Stimulated activated CD8-positive, alpha-beta memory T cell treated with anti-CD3 and anti-CD28 coated beads, Interleukin-12 subunit alpha, Interleukin-12 subunit beta, amount 100 ng/mL, for 1 hour (primary cell): ENCODE measurements around the gene C16orf96.

ENCODE experiments used
- DNase-seq: peaks from one replicate; pipeline ENCODE4 v3.0.0-alpha.2; 2020; ENCODE audit warnings: low read depth

The C16orf96 gene

DNA sequence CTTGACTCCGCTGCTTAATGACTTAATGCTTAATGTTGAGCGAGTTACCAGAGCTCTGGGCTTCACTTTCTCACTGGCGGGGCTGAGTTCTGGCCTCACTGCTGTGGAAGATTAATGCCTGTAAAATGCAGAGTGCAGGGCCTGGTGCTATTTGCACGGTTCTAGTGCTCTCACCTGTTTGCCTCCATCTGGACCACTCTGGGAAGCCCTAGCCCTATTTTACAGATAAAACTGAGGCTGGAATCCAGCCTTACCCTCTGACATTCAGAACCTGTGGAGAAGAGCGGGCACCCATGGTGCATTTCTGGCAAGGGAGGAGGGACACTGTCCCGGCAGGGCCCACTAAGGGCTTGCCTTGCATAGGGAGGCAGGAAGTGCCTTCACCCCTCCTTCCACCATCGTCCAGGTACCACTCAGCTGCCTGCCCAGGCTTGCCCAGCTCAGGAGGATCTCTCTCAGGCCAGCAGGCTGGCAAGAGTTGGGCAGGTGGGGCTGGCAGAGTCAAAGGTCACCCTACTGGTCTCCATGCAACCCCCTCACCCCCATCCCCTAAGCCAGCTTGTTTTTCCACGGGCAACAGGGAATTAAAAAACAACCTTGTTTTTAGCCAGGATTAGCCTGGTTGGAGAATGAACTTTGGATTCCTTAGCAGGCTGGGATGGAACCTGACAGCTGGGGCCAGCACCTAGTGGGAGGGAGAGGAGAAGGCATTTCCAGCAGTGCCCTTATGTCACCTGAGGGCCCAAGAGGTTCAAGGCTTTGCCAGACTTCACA is 62.7 kb downstream of the C16orf96 start:
- DNase-seq: no peak

GRCh38 chr16:4623593-4623992 is 67.5 kb downstream of the C16orf96 start:
- DNase-seq: no peak

GRCh38 chr16:4624015-4624826 is 68.1 kb downstream of the C16orf96 start, which contains the start of gene MGRN1:
MGRN1 (plus strand) TSS chr16:4624826; CDS start chr16:4624961, 135 bp downstream.
- peak; percentile 83 for DNase-seq

DNA sequence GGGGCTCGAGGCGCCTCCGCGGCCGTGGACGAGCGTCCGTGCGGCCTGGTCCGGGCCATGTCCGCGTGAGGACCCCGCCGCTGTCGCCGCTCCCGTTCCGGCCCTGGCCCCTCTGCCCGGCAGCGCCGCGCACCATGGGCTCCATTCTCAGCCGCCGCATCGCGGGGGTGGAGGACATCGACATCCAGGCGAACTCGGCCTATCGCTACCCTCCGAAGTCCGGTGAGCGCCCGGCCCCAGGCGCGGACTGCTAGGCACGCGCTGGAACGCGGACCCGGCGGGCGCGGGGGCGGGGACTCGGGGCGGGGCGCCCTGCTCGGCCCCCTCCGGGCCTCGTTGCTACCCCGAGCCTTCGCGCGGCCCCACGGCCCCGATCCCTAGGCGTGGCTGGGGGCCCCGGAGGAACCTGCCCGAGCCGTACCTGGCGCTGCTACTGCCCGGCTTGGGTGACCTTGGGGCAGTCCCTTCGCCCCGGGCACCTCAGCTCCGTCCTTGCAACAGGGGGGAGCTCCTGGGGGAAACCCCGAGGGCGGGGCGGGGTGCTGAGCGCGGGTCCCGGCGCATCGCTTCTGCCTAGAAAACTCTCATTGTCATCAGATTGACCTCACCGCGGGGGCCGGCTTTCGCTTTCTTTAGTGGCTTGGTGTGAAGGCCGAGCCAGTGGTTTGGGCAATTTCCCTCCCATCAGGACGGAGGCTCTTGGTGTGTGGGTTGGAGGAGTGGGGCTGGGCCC is 68.9 kb downstream of the C16orf96 start:
- peak; percentile 46 for DNase-seq

GRCh38 chr16:4625560-4626159 is 69.5 kb downstream of the C16orf96 start:
- no peak for DNase-seq

- DNase-seq: no peak
Observed at GRCh38 chr16:4626396-4626795, 70.3 kb downstream of the C16orf96 start.

DNA sequence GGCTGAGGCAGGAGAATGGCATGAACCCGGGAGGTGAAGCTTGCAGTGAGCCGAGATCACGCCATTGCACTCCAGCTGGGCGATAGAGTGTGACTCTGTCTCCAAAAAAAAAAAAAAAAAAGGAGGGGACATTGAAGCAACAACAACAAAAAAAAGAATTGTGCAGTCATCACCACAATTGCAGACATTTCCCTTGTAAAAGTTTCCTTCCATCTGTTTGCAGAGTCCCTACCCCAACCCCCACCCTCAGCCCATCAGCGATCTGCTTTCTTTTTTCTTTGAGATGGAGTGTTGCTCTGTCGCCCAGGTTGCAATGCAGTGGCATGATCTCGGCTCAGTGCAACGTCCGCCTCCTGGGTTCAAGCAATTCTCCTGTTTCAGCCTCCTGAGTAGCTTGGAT is 72.1 kb downstream of the C16orf96 start:
- DNase-seq: no peak

DNA sequence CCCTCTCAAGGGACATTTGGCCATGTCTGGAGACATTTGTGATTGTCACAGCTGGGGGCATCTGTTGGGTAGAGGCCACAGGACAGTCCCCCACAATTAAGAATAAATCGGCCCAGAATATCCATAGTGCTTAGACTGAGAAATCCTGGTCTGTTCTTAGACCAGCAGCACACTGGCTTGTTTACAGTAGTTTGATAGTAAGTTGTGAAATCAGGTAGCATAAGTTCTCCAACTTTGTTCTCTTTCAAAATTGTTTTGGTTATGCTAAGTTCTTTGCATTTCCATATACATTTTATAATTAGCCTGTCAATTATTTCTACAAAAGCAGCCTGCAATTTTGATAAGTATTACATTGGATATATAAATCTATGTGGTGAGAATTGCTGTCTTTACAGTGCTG is 75.3 kb downstream of the C16orf96 start:
- no peak for DNase-seq

GRCh38 chr16:4633910-4634635 is 77.9 kb downstream of the C16orf96 start:
- no peak for DNase-seq

GRCh38 chr16:4634768-4635167 is 78.6 kb downstream of the C16orf96 start:
- DNase-seq: no peak

- DNase-seq: no peak
Observed at GRCh38 chr16:4636196-4636595, 80.1 kb downstream of the C16orf96 start.

DNA sequence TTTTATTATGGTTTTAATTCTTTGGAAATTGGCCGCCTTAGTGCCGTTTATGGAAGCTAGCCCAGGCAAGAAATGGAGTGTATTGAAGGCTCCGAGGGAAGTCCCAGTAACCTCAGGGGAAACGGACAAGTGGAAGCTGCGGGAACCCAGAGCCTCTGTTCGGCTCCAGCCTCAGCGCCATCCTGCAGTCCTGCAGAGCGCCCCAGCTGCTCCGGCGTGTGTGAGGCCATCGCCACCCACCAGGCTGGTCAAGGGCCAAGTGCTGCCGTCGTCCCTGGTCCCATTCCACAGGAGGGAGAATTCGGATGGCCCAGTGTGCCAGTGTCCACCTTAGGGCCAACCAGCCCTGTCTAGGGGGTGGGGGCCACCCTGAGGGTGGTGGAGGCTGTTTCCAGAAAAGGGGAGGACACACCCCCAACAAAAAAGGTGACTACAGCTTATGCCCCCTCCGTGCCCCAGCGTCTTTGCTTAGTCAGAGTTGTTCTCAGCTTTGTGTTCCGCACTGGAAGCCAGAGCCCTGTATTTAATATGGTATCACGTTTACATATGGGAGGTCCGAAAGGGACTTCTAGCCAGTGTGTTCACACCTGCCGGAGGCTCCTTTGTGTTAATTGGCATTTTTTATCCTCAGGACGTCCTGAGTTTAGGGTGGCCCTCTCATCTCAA is 81.5 kb downstream of the C16orf96 start:
- DNase-seq: no peak

DNA sequence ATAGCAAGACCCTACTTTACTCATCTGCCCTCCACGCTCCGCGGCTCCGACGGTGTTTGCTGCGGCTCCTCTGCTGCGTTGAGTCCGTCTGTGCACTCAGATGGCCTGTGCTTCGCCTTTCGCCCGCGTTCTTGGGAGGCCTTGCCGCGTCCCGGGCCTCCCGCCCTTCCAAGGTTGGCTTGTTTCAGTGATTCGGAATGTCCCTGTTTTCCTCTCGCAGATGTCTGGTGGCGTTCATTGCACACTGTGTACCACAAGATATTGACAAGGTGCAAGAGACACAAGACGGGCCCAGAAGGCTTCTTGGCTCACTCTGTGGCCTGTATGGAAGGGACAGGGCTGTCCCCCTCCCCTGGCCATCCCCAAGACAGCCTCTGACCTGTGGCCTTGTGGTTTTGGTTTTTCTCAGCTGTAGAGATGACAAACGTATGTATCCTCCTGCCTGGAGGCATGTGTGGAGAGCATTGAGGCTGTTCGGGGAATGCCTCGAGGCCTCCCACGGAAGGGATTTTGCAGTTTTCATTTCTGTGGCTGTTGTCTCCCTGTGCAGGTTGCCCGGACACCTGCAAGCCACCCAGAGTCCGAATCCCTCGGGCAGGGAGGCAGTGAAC is 83.9 kb downstream of the C16orf96 start:
- no peak for DNase-seq

DNA sequence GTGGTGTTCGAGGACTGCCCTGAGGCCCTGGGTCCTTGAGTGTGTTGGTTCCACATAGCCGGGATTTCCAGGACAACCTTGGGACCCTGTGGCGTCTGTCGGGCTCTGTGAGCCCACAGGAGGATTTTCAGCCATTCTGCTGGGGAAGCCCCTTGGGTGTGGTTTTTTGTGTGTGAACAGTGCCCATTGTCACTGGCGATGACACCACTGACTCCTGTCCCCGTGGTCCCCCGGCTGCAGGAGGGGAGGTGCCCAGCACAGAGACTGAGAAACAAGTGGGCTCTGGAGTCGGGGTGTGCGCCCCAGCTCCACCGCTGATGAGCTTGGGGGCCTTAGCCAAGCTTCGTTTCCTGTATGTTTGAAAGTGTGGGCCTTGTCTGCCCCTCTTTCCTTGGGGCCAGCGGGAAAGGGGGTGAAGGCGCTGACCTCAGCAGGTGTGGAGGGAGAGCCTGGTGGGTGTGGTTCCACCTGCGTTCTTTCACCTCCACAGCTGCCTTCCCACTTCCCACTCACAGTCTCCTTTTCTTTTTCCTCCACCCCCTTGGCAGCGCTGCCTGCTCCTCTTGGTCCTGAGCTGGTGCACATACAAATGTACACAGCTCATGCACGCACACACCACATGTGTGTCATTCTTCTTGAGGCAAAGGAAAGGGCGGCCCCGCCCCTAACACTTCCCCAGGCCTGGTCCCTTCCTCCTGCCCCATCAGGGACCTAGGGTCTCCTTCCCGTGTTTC is 84.6 kb downstream of the C16orf96 start:
- DNase-seq: no peak

GRCh38 chr16:4641306-4641687 is 85.2 kb downstream of the C16orf96 start:
- no peak for DNase-seq

GRCh38 chr16:4641895-4642294 is 85.8 kb downstream of the C16orf96 start:
- DNase-seq: no peak

DNA sequence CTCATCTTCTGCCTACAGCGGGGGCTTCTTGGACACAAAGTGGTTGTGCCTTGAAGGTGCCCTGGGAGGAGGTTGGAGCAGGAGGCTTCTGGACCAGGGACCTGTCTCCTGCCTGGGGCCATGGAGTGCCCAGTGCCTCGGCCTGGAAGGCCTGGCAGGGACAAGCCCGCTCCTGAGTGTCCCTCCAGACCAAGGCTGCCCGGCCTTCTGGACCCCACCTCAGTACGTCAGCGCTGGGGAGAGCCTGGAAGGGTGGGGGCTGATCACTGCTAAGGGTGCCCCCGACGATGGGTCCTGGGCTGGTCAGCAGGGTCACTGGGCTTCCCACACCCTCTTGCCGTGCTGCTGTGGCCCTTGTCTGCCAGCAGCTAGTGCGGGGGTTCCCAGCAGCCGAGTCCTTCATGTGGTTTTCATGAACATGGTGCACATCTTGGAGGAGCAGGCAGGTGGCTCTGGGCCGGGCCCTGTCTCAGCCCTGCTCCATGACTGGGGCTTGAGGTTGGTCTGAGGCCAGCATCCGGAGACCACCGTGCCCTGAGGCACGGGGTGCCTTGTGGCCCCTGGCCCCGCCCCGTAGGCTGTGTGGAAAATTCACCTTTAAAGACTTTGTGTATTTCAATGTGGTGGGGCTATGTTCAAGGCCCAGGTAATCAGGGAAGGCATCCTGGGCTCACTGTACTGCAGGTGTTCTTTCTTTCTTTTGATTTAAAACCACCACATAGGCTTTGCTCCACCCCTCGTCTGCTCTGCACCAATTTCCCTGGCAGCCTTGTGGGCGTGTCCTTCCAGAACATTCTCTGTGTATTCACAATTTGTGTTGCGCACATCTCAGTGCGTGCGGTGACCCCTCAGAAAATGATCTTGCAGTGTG is 90.9 kb downstream of the C16orf96 start:
- DNase-seq: no peak

DNA sequence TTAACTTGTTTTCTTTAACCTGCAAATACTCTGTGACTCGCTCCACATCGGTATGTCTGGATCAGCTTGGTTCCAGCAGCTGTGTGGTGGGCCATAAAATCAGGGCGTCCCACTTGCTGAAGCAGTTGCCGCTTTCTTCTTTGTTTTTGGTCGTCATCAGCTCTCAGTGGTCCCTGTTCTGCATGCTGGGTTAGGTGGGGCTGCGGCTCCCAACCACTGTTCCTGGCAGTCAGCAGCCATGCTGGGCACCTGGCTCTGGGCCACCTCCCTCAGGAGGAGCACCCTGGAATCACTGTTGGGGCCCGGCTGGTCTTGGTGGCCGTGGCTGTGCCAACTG is 91.5 kb downstream of the C16orf96 start:
- DNase-seq: no peak

DNA sequence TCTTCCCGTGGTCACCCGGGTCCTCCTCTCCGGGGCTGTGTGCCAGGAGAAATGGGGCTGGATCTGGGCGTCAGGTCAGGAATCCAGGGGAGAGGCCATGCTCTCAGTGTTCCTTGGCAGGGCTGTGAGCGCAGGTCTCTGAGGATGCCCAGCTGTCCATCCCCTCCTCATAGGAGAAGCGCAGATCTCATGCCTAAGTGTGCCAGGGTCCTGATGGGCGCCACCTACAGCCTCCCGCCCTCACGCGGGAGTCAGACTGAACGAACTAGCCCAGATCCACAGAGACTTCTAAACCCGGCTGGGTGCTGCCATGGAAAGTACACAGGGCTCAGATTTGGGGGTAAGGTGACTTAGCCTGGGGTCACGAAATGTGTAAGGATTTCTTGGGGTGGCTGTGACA is 92.8 kb downstream of the C16orf96 start:
- no peak for DNase-seq
